Astrocyte (in vitro differentiated cells and primary cell): ENCODE results near the gene TAGLN3.

Experiments
- EZH2 ChIP-seq: IDR thresholded peaks from 2 replicates; pipeline ENCODE4 v1.6.1; 2012; ENCODE audit warnings: mild to moderate bottlenecking, low read length, inconsistent platforms; ENCODE audit not compliant: insufficient read depth
- TF ChIP-seq, protein P1 (sequence below): IDR thresholded peaks from 2 replicates; pipeline ENCODE4 v1.5.1; 2011; ENCODE audit warnings: low read depth, mild to moderate bottlenecking, inconsistent platforms, low read length, moderate library complexity; ENCODE audit not compliant: insufficient read depth

DNA sequence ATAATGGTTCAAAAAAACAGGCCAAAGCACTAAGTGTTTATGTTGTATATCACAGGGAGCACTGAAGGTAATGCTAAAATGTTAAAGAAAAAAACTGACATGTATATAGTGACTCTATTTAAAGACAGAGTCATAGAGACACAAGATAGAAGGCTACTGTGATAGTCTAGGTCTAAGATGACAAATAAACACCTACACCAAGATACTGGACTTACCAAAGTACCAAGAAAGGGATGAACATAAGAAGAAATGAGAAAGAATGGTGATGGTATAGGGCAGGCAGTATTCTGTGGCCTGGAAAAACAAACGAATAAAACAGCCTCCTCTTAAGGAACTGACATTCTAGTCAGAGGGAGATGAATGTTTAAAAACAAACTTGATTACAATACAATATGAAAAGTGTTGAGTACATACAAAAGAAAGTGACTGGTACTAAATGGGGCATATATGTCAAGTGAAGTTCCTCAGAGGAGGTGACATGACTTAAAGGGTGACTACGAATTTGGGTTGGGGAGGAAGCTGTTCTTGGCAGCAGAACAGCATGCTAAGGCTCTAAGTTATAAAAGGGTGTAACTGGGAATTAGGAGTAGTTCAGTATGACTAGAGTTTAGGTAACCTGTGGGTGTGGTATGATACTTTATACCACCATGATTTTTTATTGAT lies 14.0 kb upstream of the TAGLN3 start:
- TF ChIP-seq, protein P1, sequence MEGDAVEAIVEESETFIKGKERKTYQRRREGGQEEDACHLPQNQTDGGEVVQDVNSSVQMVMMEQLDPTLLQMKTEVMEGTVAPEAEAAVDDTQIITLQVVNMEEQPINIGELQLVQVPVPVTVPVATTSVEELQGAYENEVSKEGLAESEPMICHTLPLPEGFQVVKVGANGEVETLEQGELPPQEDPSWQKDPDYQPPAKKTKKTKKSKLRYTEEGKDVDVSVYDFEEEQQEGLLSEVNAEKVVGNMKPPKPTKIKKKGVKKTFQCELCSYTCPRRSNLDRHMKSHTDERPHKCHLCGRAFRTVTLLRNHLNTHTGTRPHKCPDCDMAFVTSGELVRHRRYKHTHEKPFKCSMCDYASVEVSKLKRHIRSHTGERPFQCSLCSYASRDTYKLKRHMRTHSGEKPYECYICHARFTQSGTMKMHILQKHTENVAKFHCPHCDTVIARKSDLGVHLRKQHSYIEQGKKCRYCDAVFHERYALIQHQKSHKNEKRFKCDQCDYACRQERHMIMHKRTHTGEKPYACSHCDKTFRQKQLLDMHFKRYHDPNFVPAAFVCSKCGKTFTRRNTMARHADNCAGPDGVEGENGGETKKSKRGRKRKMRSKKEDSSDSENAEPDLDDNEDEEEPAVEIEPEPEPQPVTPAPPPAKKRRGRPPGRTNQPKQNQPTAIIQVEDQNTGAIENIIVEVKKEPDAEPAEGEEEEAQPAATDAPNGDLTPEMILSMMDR = no peak
- no peak for TF ChIP-seq EZH2
